GM19397 (cell line): ENCODE data around the gene SHISA4.
"Not testable (repeated sequence)": the region's sequence is repeated elsewhere in the genome, so short reads cannot be mapped to it uniquely, and the experiment has no call there.

Experiments used
- ATAC-seq: cut with Tn5 transposase; IDR thresholded peaks from one replicate; pipeline ENCODE4 v1.9.1; 2021; ENCODE audit warnings: mild to moderate bottlenecking, moderate library complexity; ENCODE audit not compliant: unreplicated experiment

The SHISA4 gene, protein sequence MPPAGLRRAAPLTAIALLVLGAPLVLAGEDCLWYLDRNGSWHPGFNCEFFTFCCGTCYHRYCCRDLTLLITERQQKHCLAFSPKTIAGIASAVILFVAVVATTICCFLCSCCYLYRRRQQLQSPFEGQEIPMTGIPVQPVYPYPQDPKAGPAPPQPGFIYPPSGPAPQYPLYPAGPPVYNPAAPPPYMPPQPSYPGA

DNA sequence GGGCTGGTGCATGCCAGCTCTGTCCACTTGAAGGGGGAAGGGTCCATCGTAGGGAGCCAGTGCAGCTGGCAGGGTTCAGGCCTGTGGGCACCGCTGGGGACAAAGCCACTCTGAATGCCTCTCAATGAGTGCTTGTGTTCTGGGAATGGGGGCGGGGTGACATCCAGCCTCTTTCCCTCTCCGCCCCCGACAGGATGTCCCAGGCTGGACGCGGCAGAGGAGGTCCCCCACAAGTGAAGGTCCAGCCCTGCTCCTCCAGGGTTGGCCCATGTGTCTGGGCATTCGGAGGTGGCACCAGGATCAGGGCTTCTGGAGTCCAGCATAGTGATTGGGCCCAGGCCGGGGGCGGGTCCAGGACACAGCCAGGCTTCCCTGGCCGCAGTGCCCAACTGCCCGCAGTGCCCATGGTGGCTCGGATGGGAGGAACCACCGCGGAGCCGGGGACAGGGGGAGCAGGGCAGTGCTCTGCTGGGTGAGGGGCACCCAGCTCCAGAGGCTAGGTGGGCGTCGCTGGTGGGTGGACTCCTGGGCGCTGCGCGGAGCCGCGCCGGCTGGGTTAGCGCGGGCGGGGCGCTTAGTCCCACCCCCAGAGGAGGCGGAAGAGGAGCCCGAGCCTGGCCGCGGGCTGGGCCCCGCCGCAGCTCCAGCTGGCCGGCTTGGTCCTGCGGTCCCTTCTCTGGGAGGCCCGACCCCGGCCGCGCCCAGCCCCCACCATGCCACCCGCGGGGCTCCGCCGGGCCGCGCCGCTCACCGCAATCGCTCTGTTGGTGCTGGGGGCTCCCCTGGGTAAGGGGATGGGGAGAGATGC is at the start of gene SHISA4:
Gene SHISA4, plus strand, starts transcription at position 617 of the 808 bp plus-strand sequence. Its CDS starts 97 bp downstream, at position 714.
- ATAC-seq: no peak

DNA sequence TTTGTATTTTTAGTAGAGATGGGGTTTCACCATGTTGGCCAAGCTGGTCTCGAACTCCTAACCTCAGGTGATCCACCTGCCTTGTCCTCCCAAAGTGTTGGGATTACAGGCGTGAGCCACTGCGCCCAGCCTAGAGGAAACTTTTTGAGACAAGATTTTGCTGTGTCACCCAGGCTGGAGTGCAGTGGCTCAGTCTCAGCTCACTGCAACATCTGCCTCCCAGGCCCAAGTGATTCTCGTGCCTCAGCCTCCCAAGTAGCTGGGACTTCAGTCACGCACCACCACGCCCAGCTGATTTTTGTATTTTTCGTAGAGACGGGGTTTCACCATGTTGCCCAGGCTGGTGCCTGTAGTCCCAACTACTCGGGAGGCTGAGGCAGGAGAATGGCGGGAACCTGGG is 49.6 kb upstream of the SHISA4 start:
- not testable (repeated sequence) for ATAC-seq

DNA sequence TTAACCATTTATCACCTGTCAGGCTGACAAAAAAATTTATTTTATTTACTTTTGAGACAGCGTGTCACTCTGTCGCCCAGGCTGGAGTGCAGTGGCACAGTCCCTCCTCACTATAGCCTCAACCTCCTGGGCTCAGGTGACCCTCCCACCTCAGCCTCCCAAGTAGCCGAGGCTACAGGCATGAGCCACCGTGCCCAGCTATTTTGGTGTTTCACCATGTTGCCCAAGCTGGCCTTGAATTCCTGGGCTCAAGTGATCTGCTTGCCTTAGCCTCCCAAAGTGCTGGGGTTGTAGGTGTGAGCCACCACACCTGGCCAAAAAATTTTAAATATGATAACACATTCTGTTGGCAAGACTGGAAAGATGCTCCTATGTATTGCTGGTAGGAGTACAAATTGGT is 48.6 kb upstream of the SHISA4 start:
- no peak for ATAC-seq

DNA sequence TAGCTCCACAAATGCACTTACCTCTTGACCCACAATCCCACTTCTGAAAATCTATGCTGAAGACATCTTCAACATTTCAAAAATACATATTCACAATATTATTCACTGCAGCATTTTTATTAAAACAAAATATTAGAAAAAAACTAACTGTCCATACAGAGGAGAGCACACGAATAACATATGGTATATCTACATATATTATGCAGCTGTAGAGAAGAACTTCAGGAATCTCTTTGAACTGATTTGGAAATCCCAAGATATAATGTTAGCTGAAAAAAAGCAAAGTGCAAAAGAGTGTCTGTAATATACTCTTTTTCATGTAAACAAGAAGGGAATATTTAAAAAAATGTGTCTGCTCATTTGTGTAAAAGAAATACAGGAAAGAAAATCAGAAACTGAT is 48.2 kb upstream of the SHISA4 start:
- no peak for ATAC-seq

DNA sequence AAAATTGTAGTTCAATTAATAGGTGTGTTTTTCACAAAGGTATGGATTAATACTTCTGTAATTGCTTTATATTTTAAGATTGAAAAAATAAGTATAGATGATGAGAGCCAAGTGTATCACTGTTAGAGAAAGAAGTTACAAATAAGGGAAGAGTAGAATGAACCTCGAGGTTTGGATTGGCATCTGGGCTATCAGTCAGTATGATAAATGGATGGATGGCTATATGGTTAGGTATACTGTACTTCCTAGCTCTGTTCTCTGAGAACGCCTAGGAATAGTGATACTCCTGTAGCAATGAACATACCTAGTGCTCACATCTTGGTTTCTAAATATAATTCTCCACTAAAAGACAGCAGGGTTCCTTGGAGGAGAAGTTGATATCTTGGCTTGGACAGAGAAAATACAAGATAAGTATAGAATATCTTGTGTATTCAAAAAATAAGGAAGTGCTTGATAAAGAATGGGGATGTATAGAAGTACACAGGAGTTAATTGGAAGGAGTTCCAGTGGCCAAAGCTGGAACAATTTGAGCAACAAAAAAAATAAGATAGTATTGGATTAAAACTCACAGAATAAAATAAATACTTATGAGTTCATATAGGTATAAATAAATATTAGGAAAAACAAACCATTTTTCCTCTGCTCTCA is 47.3 kb upstream of the SHISA4 start:
- no peak for ATAC-seq

DNA sequence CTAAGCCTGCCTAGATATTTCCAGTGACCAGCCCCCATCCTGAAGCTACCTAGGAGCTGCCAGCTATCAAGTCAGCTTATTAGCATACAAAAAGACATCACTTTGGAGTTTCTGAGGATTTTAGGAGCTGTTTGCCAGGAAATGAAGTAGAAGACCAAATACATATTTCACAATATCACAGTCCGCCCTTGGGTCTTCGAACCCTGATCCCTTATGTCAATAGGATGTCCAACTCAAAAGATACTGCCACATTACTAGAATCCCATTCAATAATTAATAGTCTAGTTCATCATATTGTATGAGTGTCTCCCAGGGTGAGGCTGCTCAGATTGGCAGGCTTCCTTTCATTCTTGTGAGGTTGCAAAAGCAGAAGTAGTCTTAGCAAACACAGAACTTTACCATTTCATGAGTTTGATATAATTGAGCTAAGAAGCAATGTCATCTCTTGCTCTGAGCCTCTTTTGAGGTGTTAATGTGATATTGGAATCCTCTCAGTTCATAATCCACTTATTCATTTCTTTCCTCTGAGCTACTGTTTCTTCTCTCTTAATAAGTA is 46.1 kb upstream of the SHISA4 start:
- ATAC-seq: no peak

DNA sequence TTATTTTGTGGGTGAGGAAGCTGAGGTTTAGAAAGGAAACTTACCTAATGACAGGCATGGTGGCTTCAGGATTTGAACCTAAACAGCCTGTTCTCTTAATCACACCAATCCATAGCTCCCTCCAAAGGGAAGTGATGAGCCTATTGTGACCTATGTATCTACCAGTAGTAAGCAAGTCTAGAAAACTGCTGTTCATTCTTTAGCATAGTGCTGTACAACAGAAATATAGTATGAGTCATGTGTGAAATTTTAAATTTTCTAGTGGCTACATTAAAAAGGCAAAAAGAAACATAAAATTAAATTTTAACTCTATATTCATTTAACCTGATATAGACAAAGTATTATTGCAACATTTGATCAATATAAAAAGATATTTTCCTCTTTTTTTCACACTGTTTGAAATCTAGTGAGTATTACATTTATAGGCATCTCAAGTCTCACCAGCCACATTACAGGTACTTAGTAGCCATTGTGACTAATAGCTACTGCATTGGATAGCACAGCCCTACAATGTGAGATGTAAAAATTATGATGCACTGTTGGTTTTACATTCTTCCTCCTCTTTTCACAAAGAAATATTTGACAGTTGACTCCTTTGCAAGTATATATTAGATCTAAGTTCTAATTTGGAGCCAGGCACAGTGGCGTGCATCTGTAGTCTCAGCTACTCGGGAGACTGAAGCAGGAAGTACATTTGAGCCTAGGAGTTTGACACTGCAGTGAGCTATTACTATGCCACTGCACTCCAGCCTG is 43.2 kb upstream of the SHISA4 start:
- no peak for ATAC-seq

DNA sequence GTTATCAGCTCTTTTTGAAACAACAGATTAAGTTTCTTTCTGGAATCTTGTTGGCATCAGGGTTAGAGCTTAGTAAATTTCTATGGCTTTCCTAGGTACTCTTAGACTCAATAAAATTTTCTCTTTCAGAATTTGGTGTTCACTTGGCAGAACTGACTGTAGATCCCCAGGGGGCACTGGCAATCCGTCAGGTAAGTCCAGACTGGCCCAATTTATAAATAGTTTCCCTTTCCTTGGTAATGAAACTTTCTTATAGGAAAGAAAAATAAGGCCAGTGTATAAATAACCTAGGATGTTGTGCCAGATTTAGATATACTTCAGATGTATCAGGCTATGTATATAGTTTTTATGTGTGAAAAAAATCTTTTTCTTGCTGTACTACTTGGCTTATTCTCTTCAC is 41.5 kb upstream of the SHISA4 start:
- ATAC-seq: no peak

DNA sequence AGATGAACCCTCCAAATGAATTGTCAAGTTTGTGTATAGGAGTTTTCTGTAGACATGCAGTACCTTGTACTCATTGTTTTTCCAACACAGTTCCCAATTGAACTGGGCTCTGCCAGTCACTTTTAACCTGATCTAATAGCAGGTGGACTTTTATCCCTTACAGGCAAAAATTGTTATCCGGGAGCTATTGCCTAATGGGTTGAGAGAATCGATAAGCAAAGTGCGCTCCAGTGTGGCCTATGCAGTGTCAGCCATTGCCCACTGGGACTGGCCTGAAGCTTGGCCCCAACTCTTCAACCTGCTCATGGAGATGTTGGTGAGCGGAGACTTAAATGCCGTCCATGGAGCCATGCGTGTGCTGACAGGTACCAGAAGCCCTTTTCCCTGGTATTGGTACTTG is 40.5 kb upstream of the SHISA4 start:
- ATAC-seq: no peak

DNA sequence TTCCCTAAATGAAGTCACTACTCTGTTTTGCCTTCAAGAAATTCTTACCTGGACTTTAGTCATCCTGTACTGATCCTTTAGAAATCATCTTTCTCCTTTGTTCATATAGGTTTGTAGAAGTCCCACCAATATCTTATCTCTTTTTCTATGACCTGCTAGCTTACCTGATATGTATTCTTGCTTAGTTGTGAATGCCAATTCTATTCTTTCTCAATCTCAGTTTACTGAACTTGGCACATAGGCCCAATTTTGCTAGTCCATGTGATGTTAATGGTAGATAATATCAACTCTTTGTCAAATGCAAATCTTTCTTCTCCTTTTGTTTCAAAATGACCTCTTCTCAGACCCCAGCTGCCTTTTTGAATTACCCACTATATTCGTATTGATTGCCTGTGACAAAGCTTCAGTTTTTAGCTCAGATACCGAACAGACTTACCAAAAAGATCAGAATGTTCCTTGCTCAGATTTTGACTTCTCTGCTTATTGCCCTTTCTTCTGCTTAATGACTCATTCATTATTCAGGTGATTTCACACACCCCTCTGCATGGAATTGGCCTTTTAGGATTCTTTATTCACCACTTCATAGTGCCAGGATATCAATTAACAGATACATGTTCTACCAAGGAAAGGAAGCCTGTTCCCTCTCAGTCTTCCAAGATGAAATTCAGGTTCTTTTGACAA is 39.2 kb upstream of the SHISA4 start:
- no peak for ATAC-seq

DNA sequence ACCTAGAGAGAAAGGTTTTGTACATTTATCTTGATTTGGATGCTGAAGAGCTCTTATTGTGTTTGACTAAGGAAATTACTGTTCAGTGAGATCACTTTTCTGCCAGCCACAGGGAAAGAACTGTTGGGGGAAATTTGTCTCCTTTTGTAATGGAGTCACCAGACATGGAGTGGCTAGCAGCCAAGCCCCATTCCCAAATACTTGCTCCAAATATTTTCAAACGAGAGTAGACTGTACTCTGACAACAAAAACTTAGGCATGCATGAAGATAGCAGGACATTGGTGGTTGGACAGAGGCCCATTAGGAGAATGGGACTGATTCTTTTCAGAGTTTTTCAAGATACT is 38.7 kb upstream of the SHISA4 start:
- no peak for ATAC-seq

DNA sequence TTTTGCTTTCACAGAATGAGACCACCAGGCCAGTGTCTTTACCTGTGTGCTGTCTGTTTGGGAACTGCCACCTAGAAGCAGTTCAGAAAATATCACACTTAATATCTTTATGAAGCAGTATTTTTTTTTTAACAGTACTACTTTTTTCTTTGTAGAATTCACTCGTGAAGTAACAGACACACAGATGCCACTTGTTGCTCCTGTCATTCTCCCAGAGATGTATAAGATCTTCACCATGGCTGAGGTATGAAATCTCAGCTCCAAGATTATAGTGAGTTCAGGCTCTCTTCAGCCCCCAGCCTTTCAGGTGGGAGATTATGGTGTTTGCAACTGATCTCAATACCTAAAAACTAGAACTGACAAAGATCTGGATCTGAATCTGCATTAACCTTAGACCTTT is 36.7 kb upstream of the SHISA4 start:
- ATAC-seq: no peak

DNA sequence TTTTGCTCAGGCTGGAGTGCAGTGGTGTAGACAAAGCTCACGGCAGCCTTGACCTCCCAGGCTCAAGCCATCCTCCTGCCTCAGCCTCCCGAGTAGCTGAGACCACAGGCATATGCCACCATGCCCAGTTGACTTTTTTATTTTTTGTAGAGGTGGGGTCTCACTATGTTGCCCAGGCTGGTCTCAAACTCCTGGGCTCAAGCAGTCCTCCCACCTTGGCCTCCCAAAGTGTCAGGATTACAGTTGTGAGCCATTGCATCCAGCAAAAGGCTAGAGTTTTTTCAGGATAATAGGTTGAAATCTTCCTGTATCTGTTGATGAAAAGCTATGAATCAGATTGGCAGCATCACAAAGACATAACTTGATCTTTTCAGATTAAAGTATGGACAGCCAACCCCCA is 32.0 kb upstream of the SHISA4 start:
- ATAC-seq: not testable (repeated sequence)

DNA sequence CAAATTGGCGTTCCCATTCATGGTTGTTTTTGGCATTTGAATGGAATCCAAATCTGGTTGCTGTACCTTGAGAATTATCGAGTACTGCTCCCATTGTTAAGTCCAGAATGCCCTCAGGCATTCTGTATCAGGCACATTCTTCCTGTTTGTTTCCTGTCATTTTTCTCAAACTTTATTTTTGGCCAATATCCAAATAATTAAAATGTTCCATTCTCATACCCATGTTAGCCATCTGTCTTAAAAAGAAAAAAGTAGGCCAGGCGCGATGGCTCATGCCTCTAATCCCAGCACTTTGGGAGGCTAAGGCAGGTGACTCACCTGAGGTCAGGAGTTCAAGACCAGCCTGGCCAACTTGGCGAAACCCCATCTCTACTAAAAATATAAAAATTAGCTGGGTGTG is 29.3 kb upstream of the SHISA4 start:
- no peak for ATAC-seq

DNA sequence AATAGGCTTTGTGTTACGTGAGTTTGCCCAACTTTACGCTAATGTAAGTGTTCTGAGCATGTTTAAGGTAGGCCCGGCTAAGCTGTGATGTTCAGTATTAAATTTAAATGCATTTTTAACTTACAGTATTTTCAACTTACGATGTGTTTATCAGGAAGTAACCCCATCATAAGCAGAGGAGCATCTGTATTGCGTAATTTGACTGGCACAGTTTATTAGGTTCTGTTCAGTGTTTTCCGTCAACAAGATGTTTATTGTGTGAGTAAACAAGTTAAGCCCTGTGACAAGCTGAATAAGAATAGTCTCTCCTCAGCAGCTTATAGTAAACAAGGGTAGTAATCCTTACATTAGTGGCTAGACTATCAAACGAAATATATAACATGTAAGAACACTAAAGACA is 27.2 kb upstream of the SHISA4 start:
- no peak for ATAC-seq

DNA sequence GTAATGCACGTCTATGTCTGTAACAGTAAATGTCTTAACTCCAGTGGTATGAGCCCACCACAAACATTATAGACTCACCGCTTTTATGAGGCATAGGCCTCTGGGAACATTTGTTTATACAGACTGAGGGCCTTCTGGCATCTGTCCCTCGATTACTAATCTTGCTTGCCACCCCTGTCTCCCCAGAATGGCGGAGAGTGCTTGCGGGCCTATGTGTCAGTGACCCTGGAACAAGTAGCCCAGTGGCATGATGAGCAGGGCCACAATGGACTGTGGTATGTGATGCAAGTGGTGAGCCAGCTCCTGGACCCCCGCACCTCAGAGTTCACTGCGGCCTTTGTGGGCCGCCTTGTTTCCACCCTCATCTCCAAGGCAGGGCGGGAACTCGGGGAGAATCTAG is 18.3 kb upstream of the SHISA4 start:
- ATAC-seq: no peak

DNA sequence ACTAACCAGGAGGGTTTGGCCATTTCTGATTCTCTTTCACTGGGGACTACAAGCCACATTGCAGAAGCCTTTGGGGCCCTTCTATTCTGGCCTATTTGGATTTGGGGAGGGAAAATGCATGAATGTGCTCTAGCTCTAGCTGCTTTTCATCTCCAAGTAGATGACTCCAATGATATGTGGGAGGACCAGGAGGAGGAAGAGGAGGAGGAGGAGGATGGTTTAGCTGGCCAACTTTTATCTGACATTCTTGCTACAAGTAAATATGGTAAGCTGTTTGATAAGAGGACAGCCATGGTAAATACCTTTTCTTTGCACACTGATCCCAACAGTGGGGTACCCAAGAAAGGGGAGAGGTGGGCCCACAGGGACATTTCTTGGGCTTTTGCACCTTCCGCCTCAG is 14.0 kb upstream of the SHISA4 start:
- no peak for ATAC-seq

DNA sequence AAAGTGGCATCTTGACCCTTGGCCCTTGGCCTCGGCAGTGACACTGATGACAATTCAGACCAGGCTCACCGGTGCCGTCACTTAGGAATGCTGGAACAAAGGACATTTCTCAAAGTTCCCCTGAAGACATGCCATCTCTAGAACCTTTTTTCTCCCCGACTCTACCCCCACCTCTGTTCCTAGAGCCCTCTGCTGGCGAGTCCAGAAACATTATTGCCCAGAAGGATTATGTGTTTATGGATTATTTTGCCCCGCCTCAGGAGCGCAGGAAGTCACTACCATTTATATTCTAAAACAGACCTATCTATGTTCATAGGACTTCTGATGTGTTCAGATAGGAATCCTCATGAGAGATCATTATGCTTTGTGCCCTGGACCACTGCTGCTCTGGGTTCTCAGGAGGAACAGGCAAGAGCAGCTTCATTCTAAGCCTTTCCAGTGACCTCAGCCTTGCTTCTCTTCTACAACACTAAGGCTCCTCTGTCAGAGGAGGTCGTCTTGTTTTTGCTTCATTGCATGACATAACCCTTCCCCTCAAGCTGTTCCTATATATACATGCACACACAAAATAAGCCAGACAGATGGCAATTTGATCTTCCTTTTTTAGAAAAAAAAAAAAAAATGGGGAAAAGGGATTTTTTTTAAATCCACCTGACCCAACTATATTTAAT is 12.4 kb upstream of the SHISA4 start:
- ATAC-seq: no peak

DNA sequence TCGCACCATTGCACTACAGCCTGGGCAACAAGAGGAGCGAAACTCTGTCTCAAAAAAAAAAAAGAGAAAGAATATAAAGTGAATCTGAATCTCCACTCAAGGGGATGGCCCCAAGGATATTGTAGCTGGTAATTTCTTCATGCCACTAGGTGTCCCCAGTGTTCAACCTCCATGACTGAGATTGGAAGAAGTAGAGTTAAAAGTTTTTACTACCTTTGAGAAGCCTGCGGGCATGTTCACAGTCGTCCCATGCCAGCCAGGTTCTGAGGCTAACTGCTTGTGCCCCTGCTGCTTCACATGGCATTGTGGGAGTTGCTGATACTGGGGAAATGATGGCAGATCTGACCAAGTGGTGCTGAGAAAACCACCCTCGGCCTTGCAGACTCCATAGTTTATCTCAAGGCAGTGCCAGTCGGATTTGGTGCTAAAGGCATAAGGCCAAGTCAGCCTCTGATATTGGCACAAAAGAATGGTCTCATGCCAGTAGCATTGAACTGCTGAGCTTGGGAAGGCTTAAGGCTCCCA is 10.8 kb upstream of the SHISA4 start:
- no peak for ATAC-seq
